ENCODE results near the gene FAM156A.
"Not testable (repeated sequence)": the region's sequence is repeated elsewhere in the genome, so short reads cannot be mapped to it uniquely, and the experiment has no call there.

- not testable (repeated sequence) for TF ChIP-seq CTCF (conservative IDR thresholded peaks at IDR 0.05; ENCODE audit: low read depth, low read length); EZH2 (IDR thresholded peaks at IDR 0.05; ENCODE audit: borderline replicate concordance, low read depth, low read length, poor library complexity, severe bottlenecking)
Measured at GRCh38 chrX:52974336-52974992, 16.1 kb upstream of the FAM156A start.
